GM21786 (cell line): ENCODE results near the gene SLC6A6.
A peak's percentile ranks its signal among the peaks of the same experiment; 100 is the strongest.

ENCODE experiments used
- ATAC-seq: cut with Tn5 transposase; IDR thresholded peaks from one replicate; pipeline ENCODE4 v1.9.1; 2021; ENCODE audit not compliant: unreplicated experiment

Gene SLC6A6

DNA sequence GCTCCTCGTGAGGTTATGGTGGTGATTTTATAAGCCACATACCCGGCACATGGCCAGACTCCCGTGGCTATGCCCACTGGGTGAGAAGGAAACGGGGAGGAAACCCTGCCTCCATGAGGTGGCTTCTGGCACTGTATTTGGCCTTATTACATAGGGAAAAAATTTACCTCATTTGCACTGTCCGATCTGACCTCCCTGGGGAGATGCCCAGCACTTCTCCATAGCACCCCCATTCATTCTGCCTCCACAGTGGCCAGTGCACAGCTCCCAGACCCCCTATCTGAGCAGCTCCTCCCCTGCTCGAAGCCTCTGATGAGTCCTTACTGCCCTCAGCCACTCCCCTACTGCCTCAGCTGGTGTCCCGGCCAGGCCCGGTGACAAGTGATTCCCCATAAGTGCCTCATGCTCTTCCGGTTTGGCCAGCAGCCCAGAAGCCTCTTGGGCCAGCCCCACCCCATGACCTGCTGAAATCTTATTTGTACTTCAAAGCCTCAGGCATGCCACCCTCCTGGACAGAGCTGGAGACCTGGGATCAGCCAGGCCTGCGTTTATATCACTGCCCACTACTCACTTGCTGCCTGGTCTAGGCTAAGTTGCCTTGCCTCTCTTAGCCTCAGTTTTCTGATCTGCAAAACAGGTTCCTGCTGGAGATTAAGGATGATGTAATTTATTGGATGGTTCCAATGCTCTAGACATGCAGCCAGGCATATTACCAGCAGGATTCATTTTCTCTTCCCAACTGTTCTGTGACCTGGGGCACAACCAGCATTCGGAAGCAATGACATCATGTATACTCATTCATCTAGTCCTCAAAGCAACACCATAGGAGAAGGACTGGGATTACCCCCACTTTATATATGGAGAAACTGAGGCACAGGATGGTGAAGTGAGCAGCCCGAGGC lies 30.6 kb upstream of the SLC6A6 start:
- peak; percentile 83 for ATAC-seq

GRCh38 chr3:14372587-14372986 lies 29.8 kb upstream of the SLC6A6 start:
- no peak for ATAC-seq

DNA sequence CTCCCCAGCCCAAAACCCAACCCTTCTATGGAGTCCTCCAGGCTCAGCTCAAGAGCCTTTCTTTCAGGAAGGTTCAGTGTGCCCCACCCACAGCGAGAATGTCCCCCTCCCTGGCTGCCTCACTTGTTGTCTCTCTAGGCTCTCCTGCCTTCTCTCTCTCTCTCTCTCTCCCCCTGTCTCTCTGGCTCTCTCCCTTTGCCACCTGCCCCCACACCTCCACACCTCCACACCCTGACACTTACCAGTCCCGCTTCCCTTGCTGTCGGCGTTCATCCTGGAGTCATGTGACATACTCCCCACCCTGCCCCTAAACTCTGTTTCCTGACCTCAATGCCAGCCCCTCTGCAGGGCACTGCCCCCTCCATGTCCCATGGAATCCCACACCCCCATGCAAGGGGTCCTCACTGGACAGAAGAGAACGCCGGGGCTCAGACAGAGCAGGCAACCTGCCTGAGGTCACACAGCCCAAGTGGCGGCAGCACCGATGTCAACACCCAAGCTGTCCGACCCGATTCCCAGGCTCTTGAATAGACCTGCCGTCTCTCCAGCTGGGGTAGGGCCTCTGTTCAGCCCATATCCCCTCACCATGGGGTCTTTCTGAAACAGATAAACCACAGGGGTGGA lies 28.5 kb upstream of the SLC6A6 start:
- ATAC-seq: no peak

- no peak for ATAC-seq
Measured at GRCh38 chr3:14374444-14374883, 27.9 kb upstream of the SLC6A6 start.

- no peak for ATAC-seq
Measured at GRCh38 chr3:14375192-14375591, 27.2 kb upstream of the SLC6A6 start.

DNA sequence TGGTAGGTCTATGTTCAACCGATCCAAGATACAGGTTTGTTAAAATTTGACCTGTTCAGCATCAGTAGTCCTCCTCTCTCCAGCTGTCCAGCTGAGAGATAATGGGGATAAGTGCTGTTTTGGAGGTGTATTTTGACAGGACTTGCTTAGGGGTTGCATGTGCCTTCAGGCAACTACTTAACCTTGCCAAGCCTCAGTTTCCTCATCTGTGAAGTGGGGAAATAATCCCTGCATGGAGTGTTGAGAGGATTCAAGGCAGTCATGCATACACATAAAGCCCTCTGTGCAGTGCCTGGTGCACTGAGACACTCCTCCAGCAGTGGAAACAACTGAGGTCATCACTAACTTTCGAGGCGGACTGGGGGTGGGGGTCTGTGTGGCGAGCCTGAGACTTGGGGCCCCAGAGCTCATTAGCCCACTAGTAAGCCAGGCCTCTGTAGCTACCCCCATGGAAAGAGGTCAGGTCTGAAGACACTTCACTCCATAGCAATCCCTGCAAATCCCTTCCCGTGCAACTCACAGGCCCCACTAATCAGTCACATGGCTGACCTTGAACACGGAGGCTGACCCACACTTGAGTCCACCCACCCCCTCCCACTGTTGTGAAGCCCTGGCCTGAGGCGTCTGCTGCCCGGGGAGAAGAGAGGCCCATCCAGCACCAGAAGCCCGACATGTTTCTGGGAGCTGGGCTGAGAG lies 25.9 kb upstream of the SLC6A6 start:
- no peak for ATAC-seq

DNA sequence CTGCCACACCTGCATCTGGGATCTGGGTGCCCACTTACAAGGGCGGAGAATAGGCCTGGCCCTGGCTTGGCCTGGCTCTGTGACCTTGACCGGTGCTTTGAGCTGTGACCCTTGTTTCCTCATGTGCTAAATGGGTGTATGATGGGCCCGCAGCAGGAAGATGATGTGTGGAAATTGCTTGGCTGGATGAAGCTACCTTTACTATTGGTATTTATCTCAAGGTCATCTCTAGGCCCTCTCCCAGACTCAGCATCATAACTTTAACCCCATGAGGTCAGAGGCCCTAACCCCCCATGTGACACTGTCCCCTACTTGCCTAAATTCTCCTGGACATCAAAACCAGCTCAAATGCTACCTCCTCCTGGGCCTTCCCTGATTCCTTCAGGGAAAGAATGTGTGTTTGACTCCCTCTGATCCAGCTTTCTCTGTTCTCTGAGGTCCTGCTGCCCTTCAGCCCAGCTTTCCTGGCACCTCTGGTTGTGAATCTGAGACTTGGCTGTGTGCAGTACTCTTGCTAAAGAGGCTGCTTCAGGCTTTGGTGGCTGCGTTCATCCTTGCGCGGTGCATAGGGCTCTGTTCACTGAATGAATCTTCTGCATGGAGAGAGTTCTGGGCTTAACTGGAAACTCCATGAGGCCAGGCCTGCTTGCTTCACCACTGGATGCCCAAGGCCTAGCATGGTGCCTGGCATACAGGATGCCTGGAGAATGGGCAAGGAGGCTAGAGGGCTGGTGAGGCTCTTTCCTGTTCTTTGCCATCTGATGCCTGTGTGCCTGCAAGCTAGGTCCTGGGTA lies 25.2 kb upstream of the SLC6A6 start:
- no peak for ATAC-seq

DNA sequence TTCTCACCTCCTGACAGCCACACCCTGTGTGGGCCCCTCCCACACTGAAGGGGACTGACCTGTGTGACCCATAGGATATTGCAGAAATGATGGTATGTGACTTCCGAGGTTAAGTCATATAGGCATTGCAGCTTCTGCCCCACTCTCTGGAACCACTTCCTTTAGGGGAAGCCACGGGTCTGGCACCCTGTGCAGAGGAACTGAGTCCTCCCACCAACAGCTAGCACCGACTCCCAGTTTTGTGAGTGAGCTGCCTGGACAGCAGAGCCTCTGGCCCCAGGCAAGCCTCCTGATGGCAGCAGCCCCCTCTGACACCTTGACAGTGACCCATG lies 24.6 kb upstream of the SLC6A6 start:
- peak; percentile 70 for ATAC-seq

DNA sequence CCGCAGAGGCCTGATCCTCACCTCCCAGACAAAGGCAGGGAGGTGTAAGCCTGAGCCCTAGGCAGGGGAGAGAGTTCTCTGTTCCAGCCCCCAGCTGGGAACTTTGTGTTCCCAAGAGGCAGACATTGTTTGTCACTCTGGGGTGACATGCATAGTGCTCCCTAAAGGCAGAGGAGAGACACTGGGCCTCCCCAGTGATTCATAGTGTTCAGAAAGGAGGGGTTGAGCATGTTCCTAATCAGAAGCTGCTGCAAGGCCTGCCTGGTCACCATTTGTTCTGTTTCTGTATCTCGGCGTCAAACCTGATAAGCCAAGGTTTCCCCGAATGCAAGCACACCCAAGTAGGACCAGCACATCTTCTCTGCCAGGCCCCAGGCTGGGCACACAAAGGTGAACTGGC lies 24.0 kb upstream of the SLC6A6 start:
- ATAC-seq: no peak

- no peak for ATAC-seq
Measured at GRCh38 chr3:14379843-14380242, 22.6 kb upstream of the SLC6A6 start.

DNA sequence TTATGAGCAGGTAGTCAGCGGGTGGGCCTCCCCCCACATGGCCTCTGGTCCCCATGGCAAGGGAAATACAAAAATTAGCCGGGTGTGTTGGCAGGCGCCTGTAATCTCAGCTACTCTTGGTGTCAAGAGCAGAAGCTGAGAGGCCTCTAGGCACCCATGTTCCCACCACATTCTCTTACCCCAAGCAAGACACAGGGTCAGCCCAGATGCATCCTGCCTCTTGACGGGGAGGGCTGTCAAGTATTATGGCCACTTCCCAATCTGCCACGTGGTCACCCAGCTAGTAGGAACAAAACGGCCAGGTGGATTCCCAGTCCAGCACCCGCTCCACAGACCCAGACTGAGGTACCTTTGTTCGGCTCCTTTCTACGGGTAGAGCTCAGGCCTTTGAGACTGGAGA lies 16.2 kb upstream of the SLC6A6 start:
- no peak for ATAC-seq

DNA sequence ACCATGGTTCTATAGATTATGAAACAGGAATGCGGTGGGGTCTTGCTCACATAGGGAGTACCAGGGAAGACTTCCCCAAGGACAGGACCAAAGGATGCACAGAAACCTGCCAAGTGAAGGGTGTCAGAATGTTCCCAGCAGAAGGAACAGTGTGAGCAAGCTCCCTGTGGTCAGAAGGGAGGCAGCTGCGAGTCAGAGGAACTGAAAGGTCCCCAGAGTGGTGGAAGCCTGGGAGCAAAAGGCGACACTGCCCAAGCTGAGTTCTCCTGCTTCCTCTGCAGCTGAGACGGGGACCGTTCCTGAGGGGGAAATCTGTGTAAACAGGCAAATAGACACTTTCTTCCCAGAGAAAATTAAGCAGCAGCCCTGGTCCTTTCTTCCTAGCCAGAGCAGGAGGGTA lies 14.2 kb upstream of the SLC6A6 start:
- ATAC-seq: no peak

- ATAC-seq: no peak
Measured at GRCh38 chr3:14389166-14389606, 13.2 kb upstream of the SLC6A6 start.

- no peak for ATAC-seq
Measured at GRCh38 chr3:14389716-14390115, 12.7 kb upstream of the SLC6A6 start.

DNA sequence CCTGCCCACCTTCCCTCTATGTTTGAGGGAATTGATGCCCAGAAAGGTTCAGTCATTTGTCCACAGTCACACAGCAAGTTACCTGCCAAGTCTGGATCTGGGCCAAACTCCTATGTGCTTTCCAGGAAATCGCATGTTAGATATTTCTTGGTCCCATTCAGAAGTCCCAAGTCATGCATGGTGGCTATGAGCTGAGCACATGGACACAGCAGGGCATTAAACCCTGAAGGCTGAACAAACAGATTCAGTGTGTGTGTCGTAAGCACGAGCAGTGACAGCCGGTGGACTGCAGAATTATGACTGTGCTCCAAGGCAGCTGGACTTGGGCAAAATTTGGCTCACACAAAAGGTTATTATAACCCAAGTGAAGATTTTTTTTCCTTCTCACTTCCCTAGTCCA lies 11.4 kb upstream of the SLC6A6 start:
- ATAC-seq: no peak

- ATAC-seq: no peak
Measured at GRCh38 chr3:14392231-14392630, 10.2 kb upstream of the SLC6A6 start.

DNA sequence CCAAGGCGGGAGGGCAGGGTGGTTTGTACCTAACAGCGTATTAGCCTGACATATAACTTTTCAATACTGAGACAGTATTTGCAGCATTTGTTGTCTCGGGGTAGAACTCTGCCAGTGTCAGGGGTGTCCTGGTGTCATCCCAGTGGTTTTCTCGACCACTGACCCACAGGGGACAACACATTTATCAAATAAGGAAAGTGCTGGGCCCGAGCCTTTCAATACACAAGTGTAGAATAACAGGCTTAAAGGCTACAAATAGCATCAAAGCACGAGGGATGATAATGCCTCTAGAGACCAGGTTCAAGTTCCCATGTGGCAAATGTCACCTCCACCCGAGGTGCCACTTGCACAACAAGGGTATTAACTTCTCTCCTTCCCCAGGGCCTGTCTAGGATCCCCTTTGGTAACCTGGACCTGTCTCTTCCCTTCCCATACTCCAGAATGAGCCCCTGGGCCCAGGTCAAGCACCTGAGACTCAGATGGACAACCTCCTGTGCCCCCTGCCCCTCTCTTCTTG lies 9.5 kb upstream of the SLC6A6 start:
- ATAC-seq: no peak

DNA sequence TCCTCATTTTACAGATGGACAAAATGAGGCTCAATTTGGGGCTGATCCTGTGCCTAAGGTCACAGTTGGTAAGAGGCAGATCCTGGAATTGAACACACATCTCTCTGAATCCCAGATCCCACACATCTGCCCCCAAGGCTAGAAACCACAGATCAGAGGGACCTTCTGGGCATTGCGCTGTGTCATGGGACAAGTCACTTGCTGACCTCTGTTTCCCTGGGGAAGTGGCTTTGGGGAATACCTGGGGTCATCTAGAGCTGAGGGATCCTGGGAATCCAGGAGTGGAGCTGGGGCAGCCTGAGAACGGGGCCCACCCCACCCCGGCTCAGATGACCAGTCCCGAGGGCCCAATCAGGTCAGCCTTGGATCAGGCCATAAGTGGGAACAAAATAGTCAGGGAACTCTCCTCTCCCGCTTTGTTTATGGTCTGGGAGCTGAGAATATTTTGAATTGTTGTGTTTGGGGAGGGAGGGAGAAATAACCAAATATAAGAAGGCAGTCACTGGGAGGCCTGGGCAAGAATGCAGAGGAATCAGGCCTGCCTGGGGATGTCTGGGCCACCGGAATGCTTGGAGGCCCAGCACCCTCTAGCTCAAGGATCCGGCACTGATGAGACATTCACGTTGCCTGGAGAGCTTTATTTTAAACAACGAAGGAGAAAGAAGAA lies 8.8 kb upstream of the SLC6A6 start:
- ATAC-seq: no peak

DNA sequence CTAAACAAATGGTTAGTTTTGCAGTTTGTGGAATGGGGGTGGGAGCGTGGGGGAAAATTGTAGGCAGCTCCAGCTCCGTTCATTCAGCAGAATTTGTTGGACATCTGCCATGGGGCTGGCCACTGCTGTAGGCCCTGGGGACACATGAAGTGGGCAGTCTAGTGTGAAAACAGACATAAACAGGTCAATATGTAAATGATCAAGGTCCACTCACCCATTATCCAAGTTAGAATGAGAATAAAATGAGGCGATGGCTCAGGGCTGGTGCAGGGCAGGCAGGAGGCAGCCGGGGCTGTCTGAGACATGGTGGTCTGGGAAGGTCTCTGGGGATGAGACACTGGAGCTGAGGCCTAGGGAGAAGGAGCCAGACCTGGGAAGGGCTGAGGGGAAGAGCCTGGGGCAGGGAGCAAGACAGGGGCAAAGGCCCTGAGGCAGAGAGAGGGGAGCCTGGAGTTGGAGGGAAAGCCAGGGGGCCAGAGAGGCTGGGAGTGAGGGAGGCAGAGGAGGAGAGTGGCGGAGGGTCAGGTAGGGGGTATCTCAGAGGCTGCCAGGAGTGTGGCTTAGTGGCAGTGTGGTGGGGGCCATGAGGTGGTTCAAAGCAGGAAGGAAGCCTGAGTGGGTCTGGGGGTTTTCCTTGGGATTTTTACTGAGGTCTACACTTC lies 6.2 kb upstream of the SLC6A6 start:
- no peak for ATAC-seq

DNA sequence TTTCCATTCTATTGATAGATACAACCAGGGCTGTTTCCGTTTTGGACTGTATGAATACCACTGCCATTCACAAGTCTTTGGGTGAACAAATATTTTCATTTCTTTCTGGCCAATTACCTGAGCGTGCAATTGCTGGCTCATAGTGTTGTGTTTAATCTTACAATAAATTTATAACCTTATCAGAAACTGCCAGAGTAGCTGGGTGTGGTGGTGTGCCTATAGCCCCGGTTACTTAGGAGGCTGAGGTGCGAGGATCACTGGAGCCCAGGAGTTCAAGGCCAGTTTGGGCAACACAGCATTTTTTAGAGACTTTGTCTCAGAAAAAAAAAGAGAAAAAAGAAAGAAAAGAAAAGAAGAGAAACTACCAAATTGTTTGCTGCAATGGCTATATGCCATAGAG lies 5.4 kb upstream of the SLC6A6 start:
- no peak for ATAC-seq
